ENCODE results near the gene MPP3. TPM values are rescaled to one million over a fixed set of nuclear protein-coding genes. Genes with fewer than 3 reads are reported as not detected.

MPP3 gene
- polyA plus RNA-seq, 3 donors: 1.5 TPM; not detected in 2

GRCh38 chr17:43845766-43846165 lies 12.8 kb upstream of the MPP3 start:
- 83% methylated on average over 1 of the region's 4 CpGs for WGBS (ENCODE audit: insufficient coverage)
- Mint-ChIP-seq H3K4me1 (peaks cover 15% of the 10 kb centered on the region), H3K36me3 (no peaks in the 10 kb centered on the region), H3K4me3 (no peak overlapping the region), H3K27ac (no peak overlapping the region), H3K27me3 (ENCODE audit: low read depth in 3 of 3) (peaks cover 3 to 12% (median 4%) of the 10 kb centered on the region in 3 donors), H3K9me3 (peaks cover 0 to 1% (median 0%) of the 10 kb centered on the region in 7 donors)
- H2AFZ ChIP-seq (ENCODE audit: insufficient read depth, low read depth, low read length, poor library complexity, severe bottlenecking): no peak overlapping the region
- no peaks in the 10 kb centered on the region for H3K9me3 ChIP-seq (replicated peaks in 1 of 2; ENCODE audit: control insufficient read depth in 1 of 2, insufficient read depth in 1 of 2, low read length in 2 of 2)
- peaks cover 4 to 11% of the 10 kb centered on the region in 2 donors for H3K4me1 ChIP-seq (ENCODE audit: control insufficient read depth in 1 of 2, insufficient read depth in 2 of 2, low read length in 2 of 2)
- intact Hi-C loops (cut with micrococcal nuclease): loop anchor here in 1 of 2 donors (5.0 kb wide), 1 partner anchor 153 kb away; no protein-coding TSS in a partner anchor
- H3K4me2 ChIP-seq (replicated peaks; ENCODE audit: extremely low read depth, low read length, poor library complexity, severe bottlenecking): no peak overlapping the region
- no peak for DNase-seq
- no peak overlapping the region for H3K27ac ChIP-seq (ENCODE audit: low read depth in 1 of 2, low read length in 2 of 2)
- H3K36me3 ChIP-seq (replicated peaks in 1 of 2; ENCODE audit: control insufficient read depth in 1 of 2, insufficient read depth in 2 of 2, low read length in 2 of 2): no peaks in the 10 kb centered on the region
- TF ChIP-seq, protein P1, sequence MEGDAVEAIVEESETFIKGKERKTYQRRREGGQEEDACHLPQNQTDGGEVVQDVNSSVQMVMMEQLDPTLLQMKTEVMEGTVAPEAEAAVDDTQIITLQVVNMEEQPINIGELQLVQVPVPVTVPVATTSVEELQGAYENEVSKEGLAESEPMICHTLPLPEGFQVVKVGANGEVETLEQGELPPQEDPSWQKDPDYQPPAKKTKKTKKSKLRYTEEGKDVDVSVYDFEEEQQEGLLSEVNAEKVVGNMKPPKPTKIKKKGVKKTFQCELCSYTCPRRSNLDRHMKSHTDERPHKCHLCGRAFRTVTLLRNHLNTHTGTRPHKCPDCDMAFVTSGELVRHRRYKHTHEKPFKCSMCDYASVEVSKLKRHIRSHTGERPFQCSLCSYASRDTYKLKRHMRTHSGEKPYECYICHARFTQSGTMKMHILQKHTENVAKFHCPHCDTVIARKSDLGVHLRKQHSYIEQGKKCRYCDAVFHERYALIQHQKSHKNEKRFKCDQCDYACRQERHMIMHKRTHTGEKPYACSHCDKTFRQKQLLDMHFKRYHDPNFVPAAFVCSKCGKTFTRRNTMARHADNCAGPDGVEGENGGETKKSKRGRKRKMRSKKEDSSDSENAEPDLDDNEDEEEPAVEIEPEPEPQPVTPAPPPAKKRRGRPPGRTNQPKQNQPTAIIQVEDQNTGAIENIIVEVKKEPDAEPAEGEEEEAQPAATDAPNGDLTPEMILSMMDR (IDR thresholded peaks at IDR 0.05): no peak
- no peaks in the 10 kb centered on the region for H3K27me3 ChIP-seq (ENCODE audit: control insufficient read depth in 2 of 2, insufficient read depth in 2 of 2, low read length in 2 of 2)
- no peaks in the 10 kb centered on the region for H3K79me2 ChIP-seq (ENCODE audit: insufficient read depth, low read length)
- no peak overlapping the region for H3K9ac ChIP-seq (ENCODE audit: insufficient read depth, low read length, poor library complexity, severe bottlenecking)
- H4K20me1 ChIP-seq (ENCODE audit: insufficient read depth, low read length): no peaks in the 10 kb centered on the region
- no peak overlapping the region for H3K4me3 ChIP-seq (replicated peaks in 1 of 3; ENCODE audit: low read depth in 2 of 3, low read length in 3 of 3)

- Histone ChIP-seq H3K4me2 (replicated peaks; ENCODE audit: extremely low read depth, low read length, poor library complexity, severe bottlenecking) (no peak overlapping the region), H3K36me3 (replicated peaks in 1 of 2; ENCODE audit: control insufficient read depth in 1 of 2, insufficient read depth in 2 of 2, low read length in 2 of 2) (no peaks in the 10 kb centered on the region), H2AFZ (ENCODE audit: insufficient read depth, low read depth, low read length, poor library complexity, severe bottlenecking) (no peak overlapping the region), H4K20me1 (ENCODE audit: insufficient read depth, low read length) (no peaks in the 10 kb centered on the region), H3K27me3 (ENCODE audit: control insufficient read depth in 2 of 2, insufficient read depth in 2 of 2, low read length in 2 of 2) (no peaks in the 10 kb centered on the region), H3K4me1 (ENCODE audit: control insufficient read depth in 1 of 2, insufficient read depth in 2 of 2, low read length in 2 of 2) (peaks cover 4 to 11% of the 10 kb centered on the region in 2 donors), H3K4me3 (replicated peaks in 1 of 3; ENCODE audit: low read depth in 2 of 3, low read length in 3 of 3) (no peak overlapping the region), H3K9me3 (replicated peaks in 1 of 2; ENCODE audit: control insufficient read depth in 1 of 2, insufficient read depth in 1 of 2, low read length in 2 of 2) (no peaks in the 10 kb centered on the region), H3K79me2 (ENCODE audit: insufficient read depth, low read length) (no peaks in the 10 kb centered on the region), H3K27ac (ENCODE audit: low read depth in 1 of 2, low read length in 2 of 2) (no peak overlapping the region), H3K9ac (ENCODE audit: insufficient read depth, low read length, poor library complexity, severe bottlenecking) (no peak overlapping the region)
- Mint-ChIP-seq H3K36me3 (no peaks in the 10 kb centered on the region), H3K27me3 (ENCODE audit: low read depth in 3 of 3) (peaks cover 4 to 17% (median 4%) of the 10 kb centered on the region in 3 donors), H3K4me3 (no peak overlapping the region), H3K9me3 (peaks cover 0 to 1% (median 0%) of the 10 kb centered on the region in 7 donors), H3K4me1 (peaks cover 15% of the 10 kb centered on the region), H3K27ac (no peak overlapping the region)
- DNase-seq: no peak
- 92% methylated on average over 2 of the region's 5 CpGs for WGBS (ENCODE audit: insufficient coverage)
- intact Hi-C loops (cut with micrococcal nuclease): no loop called here
- TF ChIP-seq, protein P1 (IDR thresholded peaks at IDR 0.05): no peak
Observed at GRCh38 chr17:43844241-43844640, 11.3 kb upstream of the MPP3 start.

Data from CD14-positive monocyte (primary cell).